HS-5 (cell line): ENCODE results near the gene CORO7.
"Not testable (repeated sequence)": the region's sequence is repeated elsewhere in the genome, so short reads cannot be mapped to it uniquely, and the experiment has no call there.

Experiments
- DNase-seq: peaks from one replicate; pipeline ENCODE4 v3.0.0-alpha.2; 2012; ENCODE audit warnings: low read depth

The CORO7 gene

GRCh38 chr16:4336701-4337539 is 79.5 kb downstream of the CORO7 start:
- no peak for DNase-seq

GRCh38 chr16:4334724-4335495 is 81.5 kb downstream of the CORO7 start:
- DNase-seq = no peak

GRCh38 chr16:4333714-4334113 is 82.7 kb downstream of the CORO7 start:
- DNase-seq = not testable (repeated sequence)

GRCh38 chr16:4333308-4333638 is 83.1 kb downstream of the CORO7 start:
- no peak for DNase-seq

GRCh38 chr16:4332623-4333307 is 83.6 kb downstream of the CORO7 start:
- no peak for DNase-seq

GRCh38 chr16:4332083-4332482 is 84.3 kb downstream of the CORO7 start:
- no peak for DNase-seq

- no peak for DNase-seq
Measured at GRCh38 chr16:4330277-4330874, 86.0 kb downstream of the CORO7 start.

GRCh38 chr16:4328782-4329775 is 87.3 kb downstream of the CORO7 start:
- DNase-seq = no peak

- no peak for DNase-seq
Measured at GRCh38 chr16:4328046-4328781, 88.2 kb downstream of the CORO7 start.

- DNase-seq = no peak
Measured at GRCh38 chr16:4327386-4328045, 88.9 kb downstream of the CORO7 start.

GRCh38 chr16:4325253-4325758 is 91.1 kb downstream of the CORO7 start:
- no peak for DNase-seq

GRCh38 chr16:4324492-4325252 is 91.7 kb downstream of the CORO7 start:
- no peak for DNase-seq

- DNase-seq = no peak
Measured at GRCh38 chr16:4323845-4324488, 92.4 kb downstream of the CORO7 start.

- no peak for DNase-seq
Measured at GRCh38 chr16:4323071-4323844, 93.1 kb downstream of the CORO7 start.

- no peak for DNase-seq
Measured at GRCh38 chr16:4322121-4323052, 94.0 kb downstream of the CORO7 start.
